GM18867 (cell line): Measurements from ENCODE around the gene ZFAND6.
"Not testable (repeated sequence)": the region's sequence is repeated elsewhere in the genome, so short reads cannot be mapped to it uniquely, and the experiment has no call there.

Experiments
- ATAC-seq: cut with Tn5 transposase; IDR thresholded peaks from one replicate; pipeline ENCODE4 v1.9.1; 2021; ENCODE audit warnings: mild to moderate bottlenecking, moderate library complexity; ENCODE audit not compliant: unreplicated experiment

Gene ZFAND6

GRCh38 chr15:80140909-80141308 is 81.4 kb downstream of the ZFAND6 start:
- ATAC-seq = no peak

- ATAC-seq = no peak
Measured at GRCh38 chr15:80141916-80142598, 82.6 kb downstream of the ZFAND6 start.

- no peak for ATAC-seq
Measured at GRCh38 chr15:80142646-80143045, 83.2 kb downstream of the ZFAND6 start.

GRCh38 chr15:80151148-80151547 is 91.7 kb downstream of the ZFAND6 start:
- ATAC-seq = no peak

- no peak for ATAC-seq
Measured at GRCh38 chr15:80151576-80151975, 92.1 kb downstream of the ZFAND6 start.

- ATAC-seq = peak; percentile 56
Measured at GRCh38 chr15:80152180-80152895, 92.9 kb downstream of the ZFAND6 start.

GRCh38 chr15:80152896-80153876 is 93.7 kb downstream of the ZFAND6 start, which contains the start of gene FAH:
Gene FAH, plus strand, starts transcription at chr15:80152999. Its CDS starts 56 bp downstream, at chr15:80153055.
- peak; percentile 53 for ATAC-seq

GRCh38 chr15:80153900-80154299 is 94.4 kb downstream of the ZFAND6 start:
- no peak for ATAC-seq

GRCh38 chr15:80154336-80154735 is 94.9 kb downstream of the ZFAND6 start:
- ATAC-seq = no peak

GRCh38 chr15:80155001-80155377 is 95.5 kb downstream of the ZFAND6 start:
- no peak for ATAC-seq

- ATAC-seq = not testable (repeated sequence)
Measured at GRCh38 chr15:80155378-80156175, 96.1 kb downstream of the ZFAND6 start.

- ATAC-seq = no peak
Measured at GRCh38 chr15:80156176-80156720, 96.8 kb downstream of the ZFAND6 start.

GRCh38 chr15:80157215-80157614 is 97.7 kb downstream of the ZFAND6 start:
- ATAC-seq = no peak

- no peak for ATAC-seq
Measured at GRCh38 chr15:80159301-80159700, 99.8 kb downstream of the ZFAND6 start.

- no peak for ATAC-seq
Measured at GRCh38 chr15:80159811-80160569, 100.5 kb downstream of the ZFAND6 start.

- peak; percentile 44 for ATAC-seq
Measured at GRCh38 chr15:80160570-80161156, 101.2 kb downstream of the ZFAND6 start.

GRCh38 chr15:80161468-80162016 is 102.1 kb downstream of the ZFAND6 start:
- ATAC-seq = no peak

GRCh38 chr15:80162059-80162554 is 102.6 kb downstream of the ZFAND6 start:
- ATAC-seq = no peak
